Measurements from ENCODE around the gene RNF130.

RNF130 gene

DNA sequence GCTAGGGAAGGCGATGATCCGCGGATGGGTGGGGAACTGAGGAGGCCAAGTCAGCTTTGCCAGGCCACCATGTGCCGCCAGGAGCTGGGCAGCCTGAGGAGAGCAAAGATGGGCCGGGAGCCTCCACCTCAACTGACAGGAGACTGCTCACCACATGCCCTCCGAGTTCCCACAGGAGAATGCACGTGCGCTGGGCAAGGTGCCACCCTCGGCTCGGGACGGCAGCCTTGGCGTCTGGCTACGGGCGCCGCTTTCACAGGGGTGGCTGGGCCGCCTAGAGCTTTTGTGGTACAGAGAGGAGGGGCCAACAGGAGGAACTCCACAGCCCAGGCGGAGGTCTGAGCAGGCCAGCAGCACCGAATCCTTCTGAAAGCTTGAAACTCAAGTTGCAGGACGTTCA lies 158.6 kb downstream of the RNF130 start:
- no peak for DNase-seq

DNA sequence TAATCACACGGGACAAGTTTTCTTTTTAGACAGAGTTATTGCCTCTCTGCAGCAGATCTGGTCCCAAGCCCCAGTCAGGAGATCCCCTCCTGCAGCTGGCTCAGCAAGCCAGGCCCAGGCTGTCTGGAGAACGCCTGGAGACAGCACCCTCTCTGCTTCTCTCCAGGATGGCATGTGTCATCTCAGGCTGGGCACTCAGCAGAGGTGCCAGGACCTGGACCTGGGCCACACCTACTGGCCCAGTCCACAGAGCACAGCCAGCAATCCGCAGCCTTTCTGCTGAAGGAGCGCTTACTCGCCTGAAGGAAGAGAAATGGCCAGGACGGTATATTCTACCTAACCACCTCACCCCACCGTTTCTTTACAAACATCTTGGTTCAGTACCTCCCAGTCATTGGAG lies 159.2 kb downstream of the RNF130 start:
- DNase-seq = no peak

DNA sequence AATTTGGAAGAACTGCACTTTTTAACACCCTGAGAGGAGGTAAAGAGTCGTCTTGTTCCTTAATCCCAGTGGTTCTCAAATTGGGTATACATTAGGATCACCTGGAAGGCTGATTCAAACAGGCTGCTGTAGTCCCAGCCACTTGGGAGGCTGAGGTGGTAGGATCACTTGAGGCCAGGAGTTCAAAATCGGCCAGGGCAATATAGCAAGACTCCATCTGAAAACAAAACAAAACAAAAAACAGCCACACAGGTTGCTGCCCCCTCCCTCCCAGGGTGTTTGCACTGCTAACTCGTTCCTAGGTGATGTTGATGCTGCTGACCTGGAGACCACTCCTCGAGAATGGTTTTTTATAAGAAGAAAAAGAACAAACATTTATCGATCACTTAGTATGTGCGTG lies 162.3 kb downstream of the RNF130 start:
- DNase-seq = no peak

DNA sequence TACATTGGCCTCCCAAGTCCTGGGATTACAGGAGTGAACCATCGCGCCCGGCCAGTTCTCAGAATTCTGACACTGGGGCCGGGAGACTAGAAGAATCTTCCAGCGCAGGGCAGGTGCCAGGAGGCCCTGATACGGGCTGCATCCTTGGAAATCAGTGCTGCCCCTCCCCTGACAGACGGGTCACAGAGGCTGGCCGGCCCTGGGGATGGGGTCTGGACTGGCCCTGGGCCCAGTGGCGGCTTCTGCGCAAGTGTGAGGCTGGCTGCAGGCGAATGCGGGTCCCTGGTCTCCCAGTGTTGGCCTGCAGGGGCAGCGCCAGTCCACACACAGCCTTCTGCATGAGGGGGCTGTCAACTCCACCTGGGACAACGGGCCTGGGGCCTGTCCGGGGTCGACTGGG lies 163.0 kb downstream of the RNF130 start:
- no peak for DNase-seq

DNA sequence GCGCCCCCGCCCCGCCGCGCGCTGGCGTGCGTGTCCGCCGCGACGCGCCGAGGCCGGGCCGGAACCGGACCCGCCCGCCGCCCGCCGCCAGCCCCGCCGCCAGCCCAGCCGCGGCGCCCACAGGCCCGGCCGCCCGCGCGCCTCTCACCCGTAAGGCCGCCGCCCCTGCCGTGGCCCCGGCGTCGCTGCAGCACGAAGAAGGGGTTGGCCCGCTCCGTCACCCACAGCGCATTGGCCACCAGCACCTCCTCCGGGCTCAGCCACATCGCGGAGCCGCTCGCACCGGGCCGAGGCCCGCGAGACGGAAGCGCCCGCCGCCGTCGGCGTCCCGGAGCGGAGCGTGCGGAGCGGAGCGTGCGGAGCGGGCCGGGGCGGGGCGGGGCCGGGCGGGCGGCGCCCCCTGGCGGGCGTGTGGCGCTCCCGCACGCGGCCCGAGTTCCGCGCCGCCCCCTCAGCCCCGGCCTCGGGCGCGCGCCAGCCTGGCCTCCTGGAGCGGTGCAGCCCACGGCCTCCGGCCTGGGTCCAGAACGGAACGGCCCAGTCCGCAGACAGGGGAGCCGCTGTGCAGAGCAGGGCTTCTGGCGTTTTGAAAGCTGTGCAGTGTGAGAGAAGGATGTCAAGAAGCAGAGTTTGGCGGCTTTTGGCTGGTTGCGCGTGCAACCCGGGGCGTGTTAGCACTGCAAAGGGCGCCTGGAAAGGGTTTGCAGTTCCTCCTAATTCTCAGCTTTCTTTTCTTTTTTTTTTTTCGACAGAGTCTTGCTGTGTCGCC lies 163.8 kb downstream of the RNF130 start, which contains the start of gene TBC1D9B:
TBC1D9B (minus strand) TSS at position 342 of the 769 bp plus-strand sequence; CDS start at position 266, 76 bp downstream.
- DNase-seq = peak; percentile 57

DNA sequence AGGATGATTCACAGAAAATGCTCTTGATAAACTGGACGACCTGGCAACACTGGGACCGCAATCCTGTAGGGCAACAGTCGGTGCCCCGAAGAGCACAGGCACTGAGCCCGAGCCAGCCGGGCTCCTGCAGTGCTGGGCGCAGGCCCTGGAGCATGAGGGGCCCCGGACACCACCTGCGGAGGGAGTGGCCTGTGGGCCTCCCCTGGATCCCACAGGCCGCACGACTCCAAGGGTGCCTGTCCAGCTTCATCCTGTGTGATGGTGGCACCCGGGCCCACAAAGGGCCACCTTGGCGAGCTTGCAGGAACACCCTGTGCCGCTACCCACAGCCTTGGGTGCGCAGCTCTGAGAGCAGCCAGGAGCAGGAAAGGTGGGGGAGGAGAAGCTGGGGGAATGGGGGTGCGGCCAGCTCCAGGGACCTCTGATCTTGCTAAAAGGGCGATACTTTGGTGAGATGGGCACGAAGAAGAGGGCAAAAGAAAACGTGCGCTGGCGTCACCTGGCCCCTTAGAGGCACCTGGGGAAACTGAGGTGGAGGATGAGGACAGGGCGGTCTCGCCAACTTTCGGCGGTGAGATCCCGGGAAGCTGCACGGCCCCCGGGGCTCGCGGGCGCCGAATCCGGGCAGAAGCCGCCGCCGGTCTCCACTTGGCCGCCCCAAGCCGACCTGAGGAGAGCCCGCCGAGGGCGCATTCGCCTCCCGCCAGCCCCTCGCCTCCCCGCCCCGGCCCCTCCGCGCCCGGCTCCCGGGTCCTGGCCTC lies 164.6 kb downstream of the RNF130 start:
- DNase-seq = peak; percentile 27

DNA sequence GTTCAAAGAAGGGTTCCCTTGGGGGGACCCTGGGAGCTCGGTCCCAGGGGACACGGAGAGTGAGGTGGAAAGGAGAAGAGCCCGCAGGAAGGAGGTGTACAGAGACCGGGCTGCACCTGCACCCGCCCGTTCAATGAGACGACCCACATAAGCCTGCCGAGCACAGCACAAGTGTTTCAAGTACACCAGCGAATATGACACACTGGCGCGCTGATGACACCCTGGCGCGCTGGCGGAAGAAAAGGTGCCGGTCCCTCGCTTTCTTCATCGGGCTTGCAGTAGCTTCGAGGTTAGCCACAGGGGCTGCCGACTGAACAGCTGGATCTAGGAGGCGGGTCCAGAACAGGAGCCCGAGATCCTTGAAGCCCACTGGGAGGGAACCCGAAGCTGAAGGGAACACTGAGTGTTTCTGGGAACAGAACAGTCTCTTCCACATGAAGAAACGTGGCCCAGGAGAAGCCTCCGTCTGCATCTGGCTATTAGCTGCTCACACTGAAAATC lies 165.2 kb downstream of the RNF130 start:
- no peak for DNase-seq

DNA sequence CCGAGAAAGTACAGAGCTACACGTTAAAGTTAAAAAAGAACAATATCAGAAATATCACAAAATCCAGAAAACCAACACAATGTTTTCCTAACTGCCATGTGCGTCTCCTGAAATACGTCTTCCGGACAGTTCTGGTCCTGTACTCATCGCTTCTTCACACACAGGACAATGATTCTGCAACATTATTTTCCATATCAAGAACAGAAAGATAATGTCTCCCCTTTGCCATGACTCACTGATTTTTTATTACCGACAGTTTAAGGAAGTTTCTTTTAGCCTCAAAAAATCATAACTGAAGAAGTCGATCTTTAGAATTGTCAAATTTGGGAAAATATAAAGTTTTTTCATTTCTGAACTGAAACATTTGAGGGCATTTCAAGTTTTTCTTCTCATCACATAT lies 166.4 kb downstream of the RNF130 start:
- DNase-seq = no peak

Measured in activated CD4-positive, alpha-beta T cell treated with anti-CD3 and anti-CD28 coated beads, Interleukin-2, amount 50 U/mL, for 16 hours (primary cell).